Esophagus muscularis mucosa (tissue), 4 donors: ENCODE measurements around the gene PIGL. TPM values are rescaled to one million over a fixed set of nuclear protein-coding genes. Genes with fewer than 3 reads are reported as not detected.
"Not testable (repeated sequence)": the region's sequence is repeated elsewhere in the genome, so short reads cannot be mapped to it uniquely, and the experiment has no call there.

ENCODE experiments used
- DNase-seq: peaks from one replicate; pipeline ENCODE4 v3.0.0-alpha.2; 2017; ENCODE audit errors: extremely low spot score
- H3K27ac ChIP-seq, 4 donors: fragments of 200-600 bp; sonication (generic); replicated peaks in 1 of 4; 1 replicate in 3 of 4; 2 replicates in 1 of 4; pipeline ENCODE4 v1.5.1; 2016 to 2019; ENCODE audit warnings: mild to moderate bottlenecking in 1 of 4
- H3K27me3 ChIP-seq, 4 donors: fragments of 200-600 bp; sonication (generic); one replicate each; pipeline versions ENCODE4 v1.5.1 to v1.6.0; 2016 to 2019
- H3K36me3 ChIP-seq, 4 donors: fragments of 200-600 bp; sonication (generic); one replicate each; pipeline ENCODE4 v1.5.1; 2016 to 2019
- H3K4me1 ChIP-seq, 4 donors: fragments of 200-600 bp; sonication (generic); one replicate each; pipeline ENCODE4 v1.5.1; 2016 to 2019
- H3K4me3 ChIP-seq, 4 donors: fragments of 200-600 bp; sonication (generic); 1 replicate in 2 of 4; 2 replicates in 2 of 4; pipeline ENCODE4 v1.5.1; 2016 to 2019; ENCODE audit warnings: mild to moderate bottlenecking in 4 of 4, moderate library complexity in 1 of 4
- H3K9me3 ChIP-seq, 4 donors: fragments of 200-600 bp; sonication (generic); 1 replicate in 3 of 4; 2 replicates in 1 of 4; pipeline ENCODE4 v1.5.1; 2016 to 2019
- EP300 ChIP-seq: sonication (generic); formaldehyde crosslinking; IDR thresholded peaks from one replicate; pipeline ENCODE4 v1.6.1; 2017; ENCODE audit warnings: antibody characterized with exemption
- POLR2A ChIP-seq: fragments of 450-650 bp; IDR thresholded peaks from one replicate; pipeline ENCODE4 v1.6.1; 2017; ENCODE audit warnings: antibody characterized with exemption, moderate library complexity, mild to moderate bottlenecking, low read depth
- POLR2AphosphoS5 ChIP-seq, 2 donors: sonication (generic); formaldehyde crosslinking; IDR thresholded peaks; one replicate each; pipeline ENCODE4 v1.6.1; 2017; ENCODE audit warnings: antibody characterized with exemption in 2 of 2
- WGBS: methylation state at CpG from one replicate; pipeline ENCODE4 v1.1.5; 2018; 5-methylcytosine and 5-hydroxymethylcytosine counted together
- intact Hi-C: fragments of 100-400 bp; cut with DNase I; formaldehyde crosslinking; loops from one replicate; pipeline ENCODE4 v1.15.1; 2023
- total RNA-seq, 4 donors: library from RNA; depleted of rRNA; stranded (reverse); fragments of >200 nt; gene quantifications; one replicate each; pipeline versions ENCODE4 v1.1.0 to v1.2.1, GENCODE V29; 2016
- TF ChIP-seq, protein P1 (sequence below), 3 experiments: fragments of 200-600 bp in 2 of 3; fragments of 450-650 bp in 1 of 3; sonication (generic) in 2 of 3; IDR thresholded peaks; one replicate each; pipeline ENCODE4 v1.5.1; 2017 to 2019; ENCODE audit warnings: antibody characterized with exemption in 3 of 3, mild to moderate bottlenecking in 2 of 3, moderate library complexity in 1 of 3

PIGL gene
- total RNA-seq, 4 donors from 2014 or later = 10.0 to 21.7 (median 16.5) TPM

DNA sequence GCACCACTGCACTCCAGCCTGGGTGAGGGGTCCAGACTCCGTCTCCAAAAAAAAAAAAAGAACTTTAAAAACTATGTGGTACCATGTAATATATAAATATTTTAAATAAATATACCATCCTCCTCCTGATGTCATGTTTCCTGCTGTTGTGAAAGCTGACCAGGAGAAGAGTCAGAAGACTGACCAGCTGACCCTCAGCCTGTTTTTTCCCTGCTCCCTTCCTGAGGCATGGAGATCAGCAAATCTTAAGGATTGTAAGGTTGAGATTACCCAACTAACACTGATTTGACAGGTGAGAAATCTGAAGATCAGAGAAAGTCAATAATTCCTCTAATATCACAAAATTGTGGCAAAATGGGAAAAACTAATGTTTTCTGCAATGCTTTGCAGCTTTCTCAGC, 19.7 kb upstream of the PIGL start:
- H3K36me3 ChIP-seq = peaks cover 3 to 29% (median 20%) of the 10 kb centered on the region in 4 donors
- DNase-seq = no peak
- intact Hi-C loops = no loop called here
- WGBS = 94% methylated on average over 1 of the region's 1 CpG
- TF ChIP-seq, protein P1, sequence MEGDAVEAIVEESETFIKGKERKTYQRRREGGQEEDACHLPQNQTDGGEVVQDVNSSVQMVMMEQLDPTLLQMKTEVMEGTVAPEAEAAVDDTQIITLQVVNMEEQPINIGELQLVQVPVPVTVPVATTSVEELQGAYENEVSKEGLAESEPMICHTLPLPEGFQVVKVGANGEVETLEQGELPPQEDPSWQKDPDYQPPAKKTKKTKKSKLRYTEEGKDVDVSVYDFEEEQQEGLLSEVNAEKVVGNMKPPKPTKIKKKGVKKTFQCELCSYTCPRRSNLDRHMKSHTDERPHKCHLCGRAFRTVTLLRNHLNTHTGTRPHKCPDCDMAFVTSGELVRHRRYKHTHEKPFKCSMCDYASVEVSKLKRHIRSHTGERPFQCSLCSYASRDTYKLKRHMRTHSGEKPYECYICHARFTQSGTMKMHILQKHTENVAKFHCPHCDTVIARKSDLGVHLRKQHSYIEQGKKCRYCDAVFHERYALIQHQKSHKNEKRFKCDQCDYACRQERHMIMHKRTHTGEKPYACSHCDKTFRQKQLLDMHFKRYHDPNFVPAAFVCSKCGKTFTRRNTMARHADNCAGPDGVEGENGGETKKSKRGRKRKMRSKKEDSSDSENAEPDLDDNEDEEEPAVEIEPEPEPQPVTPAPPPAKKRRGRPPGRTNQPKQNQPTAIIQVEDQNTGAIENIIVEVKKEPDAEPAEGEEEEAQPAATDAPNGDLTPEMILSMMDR (IDR thresholded peaks at IDR 0.05) = no peak
- TF ChIP-seq POLR2AphosphoS5 (IDR thresholded peaks at IDR 0.05) (no peak), POLR2A (no peak), EP300 (no peak)
- H3K9me3 ChIP-seq = no peaks in the 10 kb centered on the region
- no peak overlapping the region for H3K4me3 ChIP-seq
- peaks cover 38 to 42% (median 41%) of the 10 kb centered on the region in 4 donors for H3K4me1 ChIP-seq
- H3K27me3 ChIP-seq = no peaks in the 10 kb centered on the region
- no peak overlapping the region for H3K27ac ChIP-seq

DNA sequence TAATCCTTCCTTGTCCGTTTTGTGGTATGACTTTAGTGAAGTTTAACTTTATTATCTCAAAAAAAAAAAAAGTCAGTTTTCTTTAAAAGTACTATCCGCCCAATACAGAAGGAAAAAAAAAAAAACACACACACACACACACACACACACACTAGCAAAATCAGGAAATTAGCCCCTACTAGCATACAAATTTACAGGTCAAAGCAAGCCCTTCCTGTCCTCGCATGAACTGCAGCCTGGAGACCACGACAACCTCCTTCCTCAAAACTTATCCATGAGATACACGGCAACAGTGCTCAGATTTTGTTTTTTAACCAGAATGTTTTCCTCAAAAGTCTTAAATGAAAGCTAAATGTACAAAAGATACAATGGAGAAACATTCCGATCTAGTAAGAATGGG, 17.9 kb upstream of the PIGL start:
- peaks cover 50 to 58% (median 56%) of the 10 kb centered on the region in 4 donors for H3K4me1 ChIP-seq
- WGBS = 43% methylated on average over 6 of the region's 6 CpGs
- no peak for DNase-seq

DNA sequence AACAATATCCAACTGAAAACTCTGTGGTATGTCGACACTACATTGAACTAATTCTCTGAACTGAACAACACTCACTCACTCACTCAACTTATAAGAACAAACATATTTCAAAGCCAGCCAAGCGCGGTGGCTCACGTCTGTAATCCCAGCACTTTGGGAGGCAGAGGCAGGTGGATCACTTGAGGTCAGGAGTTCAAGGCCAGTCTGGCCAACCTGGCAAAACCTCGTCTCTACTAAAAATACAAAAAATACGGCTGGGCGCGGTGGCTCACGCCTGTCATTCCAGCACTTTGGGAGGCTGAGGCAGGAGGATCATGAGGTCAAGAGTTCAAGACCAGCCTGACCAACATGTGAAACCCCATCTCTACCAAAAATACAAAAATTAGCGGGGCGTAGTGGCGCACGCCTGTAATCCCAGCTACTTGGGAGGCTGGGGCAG, 15.3 kb upstream of the PIGL start:
- H3K27ac ChIP-seq = peak overlapping the region; percentile 25 to 65 (median 54)
- peaks cover 50 to 77% (median 71%) of the 10 kb centered on the region in 4 donors for H3K4me1 ChIP-seq
- H3K4me3 ChIP-seq, DNase-seq, H3K27me3 ChIP-seq, H3K36me3 ChIP-seq, H3K9me3 ChIP-seq, intact Hi-C loops: not testable (repeated sequence)
- 79% methylated on average over 13 of the region's 13 CpGs for WGBS

More for the DNA sequence above, 17.9 kb upstream of the PIGL start:
- TF ChIP-seq EP300 (no peak), POLR2AphosphoS5 (IDR thresholded peaks at IDR 0.05) (no peak), POLR2A (no peak)
- TF ChIP-seq, protein P1 (IDR thresholded peaks at IDR 0.05) = no peak
- Histone ChIP-seq H3K9me3 (no peaks in the 10 kb centered on the region), H3K4me3 (peak overlapping the region in 1 of 4 donors; percentile 17), H3K36me3 (peaks cover 1 to 12% (median 7%) of the 10 kb centered on the region in 4 donors), H3K27ac (peak overlapping the region; percentile 28 to 48 (median 38)), H3K27me3 (no peaks in the 10 kb centered on the region)
- intact Hi-C loops = no loop called here

DNA sequence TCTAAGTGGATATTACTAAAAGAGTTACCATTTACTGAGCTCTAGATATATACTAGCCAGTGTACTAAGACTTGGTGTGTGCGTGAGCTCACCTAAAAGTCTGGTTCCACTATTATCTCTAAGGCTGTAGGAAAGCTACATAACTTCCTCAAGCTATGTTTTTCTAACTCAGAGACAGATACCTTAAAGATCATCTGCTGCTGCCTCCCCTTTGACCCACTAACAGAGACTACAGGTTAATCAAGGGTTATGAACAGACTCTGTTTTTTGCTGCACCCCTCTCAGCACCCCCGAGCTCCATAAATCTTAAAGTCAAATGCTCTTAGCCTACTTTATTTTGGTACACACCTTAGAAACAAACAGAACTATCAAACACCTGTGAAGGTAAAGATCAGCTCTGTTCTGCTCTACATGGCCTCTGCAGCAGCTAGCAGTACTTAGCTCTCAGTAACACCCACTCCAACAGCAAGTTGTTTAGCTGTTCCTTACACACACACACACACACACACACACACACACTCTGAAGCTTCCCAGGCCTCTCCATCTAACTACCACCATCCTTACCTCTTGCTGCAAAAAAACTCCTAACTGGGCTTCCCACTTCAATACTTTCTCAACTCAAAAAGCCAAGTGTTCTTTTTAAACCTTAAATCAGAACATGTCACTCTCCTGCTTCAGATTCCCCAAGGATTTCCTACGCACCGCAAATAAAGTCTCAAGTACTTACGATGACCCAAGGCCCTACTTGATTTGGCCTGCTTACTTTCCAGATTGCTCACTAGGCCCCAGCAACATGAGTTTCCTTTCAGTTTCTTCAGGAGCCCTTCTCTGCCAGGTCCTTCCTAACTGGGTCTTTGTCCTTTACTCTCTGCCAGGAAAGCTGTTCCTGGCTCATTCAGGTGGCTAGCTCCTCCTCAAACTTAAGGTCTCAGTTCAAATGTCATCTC, 14.2 kb upstream of the PIGL start:
- H3K27me3 ChIP-seq, intact Hi-C loops, H3K9me3 ChIP-seq, H3K36me3 ChIP-seq, H3K4me3 ChIP-seq, DNase-seq: not testable (repeated sequence)
- H3K4me1 ChIP-seq = peaks cover 50 to 86% (median 79%) of the 10 kb centered on the region in 4 donors
- peak overlapping the region; percentile 36 to 65 (median 60) for H3K27ac ChIP-seq
- WGBS = 48% methylated on average over 5 of the region's 5 CpGs
- TF ChIP-seq POLR2AphosphoS5 (IDR thresholded peaks at IDR 0.05) = peak in 1 of 2 donors; percentile 7

DNA sequence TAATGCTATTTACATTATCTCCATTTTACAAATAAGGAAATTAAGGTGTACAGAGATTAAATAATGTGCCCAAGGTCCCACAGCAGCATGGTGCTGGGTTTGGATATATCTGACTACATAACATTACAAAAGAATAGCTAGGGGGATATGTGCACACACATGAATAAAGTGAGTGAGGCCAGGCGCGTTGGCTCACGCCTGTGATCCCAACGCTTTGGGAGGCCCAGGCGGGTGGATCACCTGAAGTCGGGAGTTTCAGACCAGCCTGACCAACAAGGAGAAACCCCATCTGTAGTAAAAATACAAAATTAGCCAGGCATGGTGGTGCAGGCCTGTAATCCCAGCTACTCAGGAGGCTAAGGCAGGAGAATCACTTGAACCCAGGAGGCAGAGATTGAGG, 12.2 kb upstream of the PIGL start:
- H3K9me3 ChIP-seq, H3K36me3 ChIP-seq, H3K27me3 ChIP-seq, H3K27ac ChIP-seq, DNase-seq, intact Hi-C loops, H3K4me3 ChIP-seq: not testable (repeated sequence)
- H3K4me1 ChIP-seq = peaks cover 40 to 75% (median 68%) of the 10 kb centered on the region in 4 donors
- WGBS = 97% methylated on average over 6 of the region's 6 CpGs

DNA sequence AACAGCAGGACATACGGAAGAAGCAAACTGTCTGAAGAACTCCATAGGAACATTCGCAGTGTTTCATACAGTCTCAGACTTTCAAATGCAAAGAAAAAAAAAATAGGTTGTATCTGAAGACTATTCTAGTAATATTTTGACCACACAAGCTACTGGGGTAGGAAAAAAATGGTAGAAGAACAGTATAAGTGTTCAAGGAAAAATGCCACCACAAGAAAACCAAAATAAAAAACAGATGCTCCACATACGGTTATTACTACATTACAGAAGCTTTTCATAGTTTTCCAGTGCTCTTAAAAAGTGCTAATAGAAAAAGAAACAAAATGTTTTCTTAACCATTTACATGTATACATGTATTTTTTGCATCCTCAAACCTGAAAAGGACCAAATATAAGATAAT, 5.4 kb upstream of the PIGL start:
- H3K27ac ChIP-seq = no peak overlapping the region
- 76% methylated on average over 3 of the region's 3 CpGs for WGBS
- peaks cover 31 to 63% (median 58%) of the 10 kb centered on the region in 4 donors for H3K4me1 ChIP-seq
- no peak for TF ChIP-seq POLR2AphosphoS5 (IDR thresholded peaks at IDR 0.05)
- TF ChIP-seq, protein P1 (IDR thresholded peaks at IDR 0.05) = no peak
- no peak for TF ChIP-seq EP300
- TF ChIP-seq POLR2A = no peak
- no peaks in the 10 kb centered on the region for H3K36me3 ChIP-seq
- no peak for DNase-seq
- no peaks in the 10 kb centered on the region for H3K27me3 ChIP-seq
- no peaks in the 10 kb centered on the region for H3K9me3 ChIP-seq
- intact Hi-C loops = loop anchor here (10.0 kb wide), 1 partner anchor 143 kb away; the partner anchor contains the start of gene CENPV
- H3K4me3 ChIP-seq = no peak overlapping the region
